Measurements from ENCODE around the gene FGD5.

Gene FGD5

DNA sequence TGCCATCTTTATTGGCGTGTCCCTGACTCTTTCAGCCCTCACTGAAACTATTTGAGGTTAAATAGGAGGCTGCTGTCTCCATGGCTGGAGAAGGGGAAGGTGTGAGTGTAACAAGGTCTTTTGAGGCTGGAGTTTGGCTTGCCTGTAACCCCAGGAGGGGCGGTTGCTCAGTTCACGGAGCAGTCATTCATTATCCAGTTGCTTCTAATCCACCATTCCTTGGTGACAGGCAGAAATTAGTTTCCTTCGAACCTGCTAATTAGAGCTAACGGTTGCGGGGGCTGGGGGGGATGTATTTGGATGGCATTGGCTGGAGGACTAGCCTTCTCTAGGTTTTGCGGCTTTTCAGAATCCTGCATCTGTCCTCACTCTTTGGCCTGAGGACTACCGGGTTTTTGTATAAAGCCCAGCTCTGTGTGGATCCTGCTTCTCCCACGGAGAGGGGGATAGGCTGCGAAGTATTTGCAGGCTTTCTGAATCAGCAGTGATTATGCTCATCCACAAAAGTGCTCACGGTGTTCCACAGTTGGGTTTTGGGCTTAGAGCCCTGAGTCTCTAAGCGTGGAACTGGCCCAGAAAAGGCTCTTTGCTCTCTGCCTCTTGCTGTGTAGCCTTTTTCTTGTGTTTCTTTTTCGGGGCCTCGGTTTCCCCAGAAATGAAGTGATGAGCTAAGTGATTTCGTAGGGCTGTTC, 18.6 kb downstream of the FGD5 start:
- H3K4me2 ChIP-seq = no peak overlapping the region
- H3K4me3 ChIP-seq (IDR thresholded peaks at IDR 0.05; ENCODE audit: insufficient read depth, low read depth, low read length) = no peak overlapping the region
- H2AFZ ChIP-seq (ENCODE audit: low read depth) = no peak overlapping the region
- TF ChIP-seq, protein P1, sequence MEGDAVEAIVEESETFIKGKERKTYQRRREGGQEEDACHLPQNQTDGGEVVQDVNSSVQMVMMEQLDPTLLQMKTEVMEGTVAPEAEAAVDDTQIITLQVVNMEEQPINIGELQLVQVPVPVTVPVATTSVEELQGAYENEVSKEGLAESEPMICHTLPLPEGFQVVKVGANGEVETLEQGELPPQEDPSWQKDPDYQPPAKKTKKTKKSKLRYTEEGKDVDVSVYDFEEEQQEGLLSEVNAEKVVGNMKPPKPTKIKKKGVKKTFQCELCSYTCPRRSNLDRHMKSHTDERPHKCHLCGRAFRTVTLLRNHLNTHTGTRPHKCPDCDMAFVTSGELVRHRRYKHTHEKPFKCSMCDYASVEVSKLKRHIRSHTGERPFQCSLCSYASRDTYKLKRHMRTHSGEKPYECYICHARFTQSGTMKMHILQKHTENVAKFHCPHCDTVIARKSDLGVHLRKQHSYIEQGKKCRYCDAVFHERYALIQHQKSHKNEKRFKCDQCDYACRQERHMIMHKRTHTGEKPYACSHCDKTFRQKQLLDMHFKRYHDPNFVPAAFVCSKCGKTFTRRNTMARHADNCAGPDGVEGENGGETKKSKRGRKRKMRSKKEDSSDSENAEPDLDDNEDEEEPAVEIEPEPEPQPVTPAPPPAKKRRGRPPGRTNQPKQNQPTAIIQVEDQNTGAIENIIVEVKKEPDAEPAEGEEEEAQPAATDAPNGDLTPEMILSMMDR (conservative IDR thresholded peaks at IDR 0.05; ENCODE audit: low read depth, low read length) = no peak
- no peaks in the 10 kb centered on the region for H3K4me1 ChIP-seq (ENCODE audit: low read depth, poor library complexity, severe bottlenecking)
- no peak overlapping the region for H3K9ac ChIP-seq
- H4K20me1 ChIP-seq (ENCODE audit: insufficient read depth) = no peaks in the 10 kb centered on the region
- no peak overlapping the region for H3K27ac ChIP-seq
- no peaks in the 10 kb centered on the region for H3K27me3 ChIP-seq (ENCODE audit: insufficient read depth, low read depth)
- H3K36me3 ChIP-seq (ENCODE audit: insufficient read depth) = no peaks in the 10 kb centered on the region
- no peaks in the 10 kb centered on the region for H3K79me2 ChIP-seq (ENCODE audit: insufficient read depth, low read depth)

DNA sequence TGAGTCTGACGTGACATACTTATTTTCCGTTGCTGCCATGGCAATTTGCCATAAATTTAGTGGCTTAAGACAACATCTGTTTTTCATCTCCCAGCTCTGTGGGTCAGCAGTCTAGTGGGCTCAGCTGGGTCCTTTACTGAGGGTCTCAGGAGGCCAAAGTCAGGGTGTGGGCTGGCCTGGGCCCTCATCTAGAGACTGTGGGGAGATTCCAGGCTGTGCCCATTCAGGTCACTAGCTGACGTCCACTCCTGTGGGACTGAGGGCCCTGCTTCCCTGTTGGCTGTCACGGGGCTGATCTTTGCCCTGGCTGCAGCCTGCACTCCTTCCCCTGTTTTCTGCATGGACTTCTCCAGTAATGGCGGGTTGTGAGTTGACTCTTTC, 19.1 kb downstream of the FGD5 start:
- Histone ChIP-seq H3K4me1 (ENCODE audit: low read depth, poor library complexity, severe bottlenecking) (no peaks in the 10 kb centered on the region), H3K9ac (no peak overlapping the region), H3K36me3 (ENCODE audit: insufficient read depth) (no peaks in the 10 kb centered on the region), H3K79me2 (ENCODE audit: insufficient read depth, low read depth) (no peaks in the 10 kb centered on the region), H3K27me3 (ENCODE audit: insufficient read depth, low read depth) (no peaks in the 10 kb centered on the region), H3K4me2 (no peak overlapping the region), H3K27ac (no peak overlapping the region), H2AFZ (ENCODE audit: low read depth) (no peak overlapping the region), H3K4me3 (IDR thresholded peaks at IDR 0.05; ENCODE audit: insufficient read depth, low read depth, low read length) (no peak overlapping the region), H4K20me1 (ENCODE audit: insufficient read depth) (no peaks in the 10 kb centered on the region)
- TF ChIP-seq, protein P1 (conservative IDR thresholded peaks at IDR 0.05; ENCODE audit: low read depth, low read length) = no peak

DNA sequence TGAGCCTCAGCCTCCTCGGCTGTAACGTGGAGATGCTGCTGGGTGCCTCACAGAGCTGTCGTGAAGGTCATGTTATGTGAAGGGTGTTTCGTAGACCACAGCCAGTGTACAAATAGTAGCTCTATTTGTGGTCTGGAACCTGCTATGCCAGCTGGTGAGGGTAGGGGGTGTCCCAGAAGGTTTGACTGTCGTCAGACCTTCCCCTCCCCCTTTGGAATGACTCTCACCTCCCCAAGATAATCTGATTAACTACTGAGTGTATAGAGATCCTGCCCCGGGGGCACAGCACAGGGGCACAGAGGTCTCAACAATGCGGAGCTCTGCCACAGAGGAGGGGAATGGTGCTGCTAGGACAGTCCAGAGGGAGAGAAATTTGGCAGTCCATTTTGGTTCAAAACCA, 20.5 kb downstream of the FGD5 start:
- Histone ChIP-seq H3K4me3 (IDR thresholded peaks at IDR 0.05; ENCODE audit: insufficient read depth, low read depth, low read length) (no peak overlapping the region), H3K36me3 (ENCODE audit: insufficient read depth) (no peaks in the 10 kb centered on the region), H3K27me3 (ENCODE audit: insufficient read depth, low read depth) (no peaks in the 10 kb centered on the region), H3K27ac (no peak overlapping the region), H3K79me2 (ENCODE audit: insufficient read depth, low read depth) (no peaks in the 10 kb centered on the region), H3K4me1 (ENCODE audit: low read depth, poor library complexity, severe bottlenecking) (no peaks in the 10 kb centered on the region), H3K9ac (no peak overlapping the region), H4K20me1 (ENCODE audit: insufficient read depth) (no peaks in the 10 kb centered on the region), H2AFZ (ENCODE audit: low read depth) (no peak overlapping the region), H3K4me2 (no peak overlapping the region)
- TF ChIP-seq, protein P1 (conservative IDR thresholded peaks at IDR 0.05; ENCODE audit: low read depth, low read length) = no peak

DNA sequence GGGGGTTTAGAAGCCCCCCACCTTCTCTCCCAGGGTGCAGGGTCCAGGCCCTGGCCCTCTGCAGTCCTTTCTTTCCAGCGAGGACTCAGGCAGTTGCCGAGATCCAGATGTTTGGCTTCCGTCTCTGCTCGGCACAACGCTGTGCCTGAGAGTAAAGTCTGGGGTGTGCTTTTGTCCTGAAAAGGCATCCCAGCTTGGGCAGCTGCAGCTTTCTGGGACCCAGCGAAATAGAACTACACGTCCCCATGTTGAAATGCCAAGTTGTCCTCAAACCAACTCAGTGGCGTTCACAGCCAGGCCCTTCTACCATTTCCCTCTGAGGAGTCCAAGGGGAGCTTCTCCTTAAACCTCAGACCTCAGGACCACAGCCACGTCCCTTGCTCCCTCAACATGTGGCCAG, 23.1 kb downstream of the FGD5 start:
- H2AFZ ChIP-seq (ENCODE audit: low read depth) = no peak overlapping the region

More for the DNA sequence above, 23.1 kb downstream of the FGD5 start:
- no peaks in the 10 kb centered on the region for H3K27me3 ChIP-seq (ENCODE audit: insufficient read depth, low read depth)
- H3K27ac ChIP-seq = no peak overlapping the region
- H3K4me3 ChIP-seq (IDR thresholded peaks at IDR 0.05; ENCODE audit: insufficient read depth, low read depth, low read length) = no peak overlapping the region
- H3K9ac ChIP-seq = no peak overlapping the region
- no peaks in the 10 kb centered on the region for H4K20me1 ChIP-seq (ENCODE audit: insufficient read depth)
- no peak overlapping the region for H3K4me2 ChIP-seq
- no peaks in the 10 kb centered on the region for H3K36me3 ChIP-seq (ENCODE audit: insufficient read depth)
- no peaks in the 10 kb centered on the region for H3K4me1 ChIP-seq (ENCODE audit: low read depth, poor library complexity, severe bottlenecking)
- TF ChIP-seq, protein P1 (conservative IDR thresholded peaks at IDR 0.05; ENCODE audit: low read depth, low read length) = no peak
- no peaks in the 10 kb centered on the region for H3K79me2 ChIP-seq (ENCODE audit: insufficient read depth, low read depth)
